HG02623 (cell line): Measurements from ENCODE around the gene FSTL4.

Experiments used
- ATAC-seq: cut with Tn5 transposase; IDR thresholded peaks from one replicate; pipeline ENCODE4 v1.9.1; 2021; ENCODE audit warnings: moderate library complexity; ENCODE audit not compliant: unreplicated experiment

FSTL4 gene

DNA sequence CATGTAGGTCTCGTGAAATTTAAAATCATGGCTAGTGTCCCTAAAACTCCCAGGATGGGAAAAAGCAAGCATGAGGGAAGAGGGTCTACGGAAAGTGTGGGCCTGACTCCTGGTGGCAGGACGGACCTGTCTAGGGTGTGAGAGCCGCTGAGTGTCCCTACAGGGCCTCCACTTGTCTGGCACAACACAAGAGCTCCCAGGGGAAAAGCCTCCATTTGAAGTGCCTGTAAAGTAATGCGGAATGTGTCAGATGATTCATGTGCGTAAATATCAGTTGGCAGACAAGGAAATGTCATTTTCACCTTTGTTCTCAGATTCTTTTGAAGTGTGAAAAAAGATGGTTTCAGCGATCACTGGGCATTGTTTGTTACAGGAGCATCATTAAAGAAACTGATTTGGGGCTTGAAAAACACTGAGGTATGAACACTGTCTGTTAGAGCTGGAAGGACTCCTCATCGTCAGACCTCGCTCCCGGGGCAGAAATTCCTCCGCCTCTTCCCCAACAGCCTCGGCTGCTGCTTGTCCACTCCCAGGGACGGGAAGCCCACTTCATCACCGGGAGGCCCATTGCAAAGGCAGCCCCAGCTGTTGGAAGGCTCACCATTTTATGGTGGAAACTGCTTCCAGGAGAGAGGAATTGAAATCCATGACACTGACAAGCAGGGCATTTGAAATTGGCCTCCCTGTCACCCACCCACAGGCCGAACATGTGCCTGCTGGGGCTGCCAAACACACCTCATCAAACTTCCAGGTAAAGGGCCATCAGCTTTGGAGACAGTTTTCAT lies 240.8 kb downstream of the FSTL4 start:
- no peak for ATAC-seq

GRCh38 chr5:133370904-133371303 lies 241.4 kb downstream of the FSTL4 start:
- no peak for ATAC-seq

GRCh38 chr5:133370036-133370831 lies 242.1 kb downstream of the FSTL4 start:
- ATAC-seq = no peak

DNA sequence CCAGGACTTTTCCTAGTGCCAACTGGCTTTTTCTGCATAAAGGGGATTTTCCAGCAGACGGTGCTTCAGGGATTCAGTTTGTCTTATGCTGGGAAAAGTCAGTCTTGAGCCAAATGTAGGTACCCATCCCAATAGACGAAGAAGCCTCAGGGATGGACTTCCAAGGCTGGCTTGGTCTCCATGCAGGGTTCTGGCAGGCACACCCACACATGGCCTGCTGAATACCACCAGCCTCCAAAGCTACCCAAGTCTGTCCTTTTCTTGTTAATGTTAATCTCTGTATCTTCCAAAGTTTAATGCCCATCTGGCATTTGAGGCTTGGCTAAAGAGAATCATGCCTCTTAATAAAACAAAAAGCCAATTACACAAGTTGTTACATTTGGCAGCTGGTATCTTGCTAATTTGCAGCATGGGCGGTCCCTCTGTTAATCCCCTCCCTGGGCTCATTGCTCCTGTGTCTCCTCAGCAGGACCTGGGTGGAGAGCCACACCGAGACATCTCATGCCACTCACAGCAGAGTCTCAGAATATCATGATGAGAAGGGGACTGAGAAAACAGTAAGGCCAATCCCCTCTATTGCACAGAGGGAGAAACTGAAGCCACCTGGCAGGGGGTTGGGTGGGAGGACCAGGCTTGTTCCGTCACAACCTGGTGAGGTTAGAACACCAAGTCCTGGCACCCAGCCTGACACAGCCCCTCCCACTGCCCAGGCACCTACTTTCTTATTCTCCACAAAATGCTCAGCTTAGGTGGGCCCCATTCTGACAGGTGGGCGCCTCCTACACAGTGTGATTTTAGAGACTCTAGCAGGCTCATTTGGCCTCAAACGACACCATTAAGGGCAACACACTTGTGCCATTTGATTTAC lies 243.2 kb downstream of the FSTL4 start:
- no peak for ATAC-seq

DNA sequence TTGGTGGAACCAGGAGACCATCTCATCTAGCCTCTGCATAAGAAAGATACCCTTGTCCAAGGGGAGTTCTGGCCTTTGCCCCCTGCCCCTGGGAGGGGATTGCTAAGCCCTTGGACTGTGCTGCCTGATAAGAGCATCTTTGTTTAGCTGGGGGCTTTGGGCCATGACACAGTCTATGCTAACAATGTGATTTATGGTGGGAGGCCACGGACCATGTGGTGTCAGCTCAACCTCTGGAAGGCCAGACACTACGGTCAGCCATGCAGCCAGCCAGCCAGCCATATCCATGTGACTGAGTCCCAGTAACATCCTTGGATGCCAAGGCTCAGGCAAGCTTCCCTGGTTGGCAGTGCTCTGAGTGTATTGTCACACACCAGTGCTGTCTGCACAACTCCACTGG lies 244.4 kb downstream of the FSTL4 start:
- no peak for ATAC-seq

- no peak for ATAC-seq
Observed at GRCh38 chr5:133367071-133367786, 245.1 kb downstream of the FSTL4 start.

- no peak for ATAC-seq
Observed at GRCh38 chr5:133366438-133366837, 245.9 kb downstream of the FSTL4 start.

DNA sequence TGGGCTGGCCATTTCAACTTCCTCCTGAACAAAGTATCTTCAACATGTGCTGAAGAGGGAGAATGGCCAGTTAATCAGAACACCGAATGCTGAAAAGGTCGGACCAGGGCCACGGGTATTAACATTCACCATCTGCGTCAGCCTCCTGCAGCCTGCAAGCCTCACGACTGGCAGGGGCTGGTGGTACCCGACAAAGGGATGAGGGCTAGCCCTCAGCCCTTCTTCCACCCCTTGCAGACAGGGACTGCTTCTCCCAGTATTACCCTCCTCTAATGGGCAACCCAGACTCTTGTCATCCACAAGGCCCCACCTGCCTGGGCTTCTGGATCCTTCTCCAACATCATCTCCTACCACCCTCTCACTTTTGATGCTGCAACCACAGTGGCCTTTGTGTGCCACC lies 246.6 kb downstream of the FSTL4 start:
- ATAC-seq = no peak

DNA sequence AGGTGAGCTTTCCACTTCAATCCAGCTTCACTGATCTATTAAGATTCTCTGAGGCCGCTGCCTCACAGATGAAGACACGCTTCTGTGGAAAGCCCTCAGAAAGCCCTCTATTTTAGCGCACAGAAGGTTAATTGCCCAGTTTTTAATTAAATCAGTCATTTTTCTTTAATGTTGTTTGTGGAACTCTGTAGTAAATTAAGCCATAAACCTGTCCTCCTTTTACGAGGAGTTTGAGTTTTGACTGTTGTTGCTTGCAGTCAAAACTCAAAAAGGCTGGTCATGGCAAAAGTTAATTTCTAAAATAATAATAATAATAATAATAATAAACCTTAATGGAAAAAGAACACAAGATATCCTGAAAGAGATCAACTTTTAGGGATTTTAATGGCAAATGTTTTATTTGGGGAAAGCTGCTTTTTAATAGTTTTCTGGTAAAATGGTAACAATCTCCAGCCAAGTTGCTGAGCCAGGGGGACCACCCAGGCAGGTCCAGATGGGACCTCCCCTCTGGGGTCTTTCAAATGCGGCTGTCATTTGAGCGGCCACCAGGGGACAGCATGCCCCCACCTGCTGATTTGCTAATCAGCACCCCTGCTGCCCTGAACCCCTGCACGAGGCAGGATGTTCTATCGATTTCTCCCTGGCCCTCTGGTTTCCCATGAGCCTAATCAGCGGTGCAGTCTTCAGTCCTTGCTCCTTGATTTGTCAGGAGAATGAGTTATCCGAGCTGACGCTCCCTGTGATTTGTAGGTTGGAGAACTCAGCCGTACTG lies 247.2 kb downstream of the FSTL4 start:
- ATAC-seq = no peak

DNA sequence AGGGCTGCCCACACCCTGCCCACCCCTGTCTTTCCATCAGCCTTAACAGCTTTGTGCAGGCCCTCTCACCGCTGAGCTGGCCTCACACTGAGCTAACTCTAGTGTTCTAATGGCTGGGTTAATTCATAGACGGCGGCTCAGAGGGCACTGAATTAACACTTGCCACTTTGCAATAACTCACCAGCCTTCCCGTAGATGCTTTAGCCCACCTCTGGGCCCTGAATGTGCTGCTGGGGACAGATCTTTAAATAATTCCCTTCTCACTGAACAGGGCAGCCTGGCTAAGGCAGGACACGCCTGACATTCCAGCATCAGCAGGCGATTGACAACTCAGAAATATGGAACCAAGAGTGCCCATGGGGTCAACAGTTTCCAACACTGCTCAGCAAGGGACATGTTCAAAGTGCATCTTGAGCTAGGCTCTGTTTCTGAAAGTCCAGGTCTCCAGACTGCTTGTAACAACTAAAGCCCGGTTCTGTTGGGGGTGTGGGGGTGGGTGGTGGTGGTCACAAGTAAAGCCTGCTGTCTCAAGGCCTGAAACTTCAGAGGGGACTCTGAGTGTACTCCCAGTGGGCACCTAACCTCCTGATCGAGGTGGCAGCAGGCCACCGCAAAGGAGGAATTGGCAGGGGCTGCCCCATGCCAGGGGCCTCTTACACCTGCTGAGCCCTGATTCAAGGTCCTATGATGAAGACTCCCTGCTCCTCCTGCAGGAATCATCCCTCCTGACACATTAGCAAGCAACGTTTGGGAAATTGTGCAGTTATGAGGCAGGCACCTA lies 248.3 kb downstream of the FSTL4 start:
- ATAC-seq = no peak

DNA sequence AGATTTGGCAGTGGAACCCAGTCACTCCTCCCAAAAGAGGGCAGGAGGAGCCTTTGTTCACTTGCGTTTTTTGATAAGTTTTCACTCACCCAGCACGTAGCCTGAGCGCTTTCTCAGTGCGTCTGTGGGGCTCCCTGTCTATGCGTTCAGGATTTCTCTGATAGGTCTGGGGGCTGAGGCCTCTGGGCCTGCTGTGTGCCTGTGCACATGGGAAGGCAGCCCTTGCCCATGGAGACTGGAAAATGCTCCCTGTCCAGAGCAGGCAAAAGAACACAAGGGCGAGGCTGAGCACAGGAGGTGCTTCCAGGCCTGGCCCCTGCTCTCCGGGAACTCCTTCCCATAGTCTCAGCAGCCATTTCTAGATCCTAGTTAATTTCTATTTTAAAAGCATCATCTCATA lies 249.9 kb downstream of the FSTL4 start:
- ATAC-seq = no peak

DNA sequence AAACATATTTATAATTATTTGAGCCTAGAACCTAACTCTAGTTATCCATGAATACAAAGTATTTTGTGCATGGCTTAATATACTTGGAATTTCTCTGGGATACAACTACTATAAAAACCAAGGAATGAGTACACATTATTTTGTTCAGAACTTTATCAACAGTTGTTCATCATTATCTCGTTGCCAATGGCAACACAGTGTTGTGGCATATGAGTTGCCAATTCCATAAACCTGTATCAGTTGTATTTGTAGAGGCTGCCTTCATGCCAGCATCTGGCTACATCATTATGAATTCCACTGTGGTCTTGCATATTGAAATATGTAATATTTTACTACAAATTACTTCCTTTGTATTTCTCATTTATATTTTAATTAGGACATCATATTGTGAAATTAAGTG lies 250.4 kb downstream of the FSTL4 start:
- ATAC-seq = no peak

DNA sequence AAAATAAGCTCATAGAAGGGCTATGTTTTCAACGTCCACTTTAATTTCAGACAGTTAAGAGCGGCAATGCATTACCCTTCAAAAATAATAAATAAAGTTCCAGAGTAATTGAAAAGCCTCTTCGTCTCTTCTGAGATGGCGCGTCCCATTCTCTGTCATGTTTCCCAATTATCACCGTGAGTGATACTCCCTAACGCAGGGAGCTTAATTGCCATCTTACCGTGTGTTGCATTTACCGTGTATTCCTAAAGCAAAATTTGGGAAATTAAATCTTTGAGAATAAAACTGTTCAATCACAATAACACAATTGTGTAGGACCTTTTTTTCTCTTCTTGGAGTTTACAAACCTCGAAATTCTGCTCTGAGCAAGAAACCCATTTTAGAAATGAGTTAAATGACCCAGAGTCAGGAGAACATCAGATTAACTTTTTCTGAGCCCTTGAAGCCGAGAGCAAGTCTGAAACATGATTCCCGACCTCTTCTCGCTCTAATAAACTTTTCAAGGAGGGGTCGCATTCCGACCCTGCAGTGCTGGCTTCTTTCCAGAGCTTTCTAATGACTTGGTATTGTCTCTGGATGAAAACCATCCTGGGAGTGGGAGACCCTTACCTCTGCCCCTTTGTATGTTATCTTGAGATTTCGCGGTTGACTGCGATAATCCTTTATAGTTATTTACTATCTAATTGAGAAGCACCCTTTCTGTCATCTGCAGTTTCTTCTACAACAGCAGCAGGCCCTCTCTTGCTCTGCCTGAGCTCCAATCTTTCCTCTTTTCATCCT lies 251.5 kb downstream of the FSTL4 start:
- ATAC-seq = no peak

- no peak for ATAC-seq
Observed at GRCh38 chr5:133359861-133360260, 252.5 kb downstream of the FSTL4 start.

- ATAC-seq = no peak
Observed at GRCh38 chr5:133358271-133358670, 254.1 kb downstream of the FSTL4 start.

GRCh38 chr5:133357758-133358157 lies 254.6 kb downstream of the FSTL4 start:
- ATAC-seq = no peak

DNA sequence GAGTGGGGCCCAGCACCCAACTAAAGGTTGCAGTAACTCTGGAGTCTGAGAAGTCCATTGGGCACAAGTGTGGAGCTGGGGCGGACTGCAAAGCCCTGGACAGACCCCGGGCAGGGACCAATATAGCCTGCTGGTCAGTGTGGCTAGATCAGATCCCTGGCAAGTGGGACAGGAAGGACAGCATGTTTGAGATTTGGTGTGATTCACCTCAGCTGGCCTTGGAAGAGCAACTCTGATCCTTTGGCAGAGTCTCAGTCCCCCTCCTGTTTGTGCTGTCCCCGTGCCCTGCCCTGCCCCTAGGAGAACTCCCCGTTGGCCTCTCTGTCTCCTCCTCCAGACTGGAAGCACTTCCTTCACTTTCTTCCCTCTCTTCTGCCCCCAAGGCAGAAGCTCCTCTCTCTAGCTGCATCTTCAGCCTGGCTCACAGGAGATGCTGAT lies 255.3 kb downstream of the FSTL4 start:
- no peak for ATAC-seq

DNA sequence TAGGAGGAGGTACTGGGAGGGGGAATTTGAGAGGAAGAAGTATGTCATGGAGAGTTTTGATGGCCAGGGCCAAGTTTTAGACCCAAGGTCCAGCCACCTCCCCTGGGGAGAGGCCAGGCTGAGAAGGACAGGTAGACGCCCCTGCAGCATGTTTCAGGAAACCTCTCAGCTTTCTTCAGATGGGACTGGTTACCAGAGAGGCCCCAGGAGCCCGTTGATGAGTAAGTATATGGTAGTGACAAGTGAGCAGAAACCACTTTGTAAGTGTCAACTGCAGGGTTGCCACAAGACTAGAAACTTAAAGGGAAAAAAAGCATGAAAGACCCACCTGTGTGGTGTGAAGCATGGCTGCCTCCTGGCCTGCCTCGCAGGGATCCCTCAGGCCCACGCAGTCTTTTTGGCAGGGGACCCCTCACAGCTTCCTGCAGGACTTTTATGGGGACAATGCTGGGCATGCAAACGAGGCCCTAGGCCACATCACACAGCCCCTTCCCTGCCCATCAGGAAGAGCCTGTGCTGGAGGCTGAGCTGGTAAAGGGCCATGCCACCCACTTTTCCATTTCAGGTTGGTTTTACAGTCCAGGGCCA lies 255.9 kb downstream of the FSTL4 start:
- ATAC-seq = no peak
